GM12878 (cell line): ENCODE data around the gene CAMTA2. TPM values are rescaled to one million over a fixed set of nuclear protein-coding genes. Genes with fewer than 3 reads are reported as not detected.
"Not testable (repeated sequence)": the region's sequence is repeated elsewhere in the genome, so short reads cannot be mapped to it uniquely, and the experiment has no call there.

Experiments used
- ATAC-seq: fragments of 200-7000 bp; cut with Tn5 transposase; 3 replicates; pipeline ENCODE4 v1.9.1; 2020; ENCODE audit warnings: mild to moderate bottlenecking, moderate library complexity
- BruUV-seq: library from RNA; stranded (reverse); fragments of 400-500 nt; replicated peaks from 2 replicates; lab custom pipeline; 2021; lab: Mats Ljungman, UMichigan
- CTCF ChIA-PET: fragments of 300-600 bp; sonication (Branson Sonifier 250); formaldehyde crosslinking; extraction: SDS; loops from one replicate; lab custom pipeline; 2021; ENCODE audit warnings: inconsistent platforms; lab: Yijun Ruan, JAX
- POLR2A ChIA-PET: fragments of 350-600 bp; formaldehyde crosslinking; extraction: SDS; loops from one replicate; lab custom pipeline; 2021; ENCODE audit warnings: inconsistent platforms; lab: Charles Lee
- RAD21 ChIA-PET: fragments of 300-600 bp; sonication (Branson Sonifier 250); formaldehyde crosslinking; loops from one replicate; lab custom pipeline; 2023; ENCODE audit warnings: antibody characterized with exemption; ENCODE audit not compliant: unreplicated experiment; lab: Charles Lee
- SMC1A ChIA-PET: fragments of 300-600 bp; sonication (Branson Sonifier 250); formaldehyde crosslinking; loops from one replicate; lab custom pipeline; 2023; ENCODE audit not compliant: unreplicated experiment, uncharacterized antibody; lab: Charles Lee
- DNase-seq: peaks from one replicate; pipeline ENCODE4 v3.0.0-alpha.2; 2011; ENCODE audit warnings: low read depth, low spot score
- FAIRE-seq: peaks from 3 replicates; lab custom pipeline; 2011; peaks lifted over from hg19 to GRCh38; lab: Jason Lieb, UNC
- H2AFZ ChIP-seq: 2 replicates; pipeline ENCODE4 v1.6.0; 2011; ENCODE audit warnings: low read depth, low read length, control low read depth; ENCODE audit not compliant: control insufficient read depth
- H3K27ac ChIP-seq: 2 replicates; pipeline ENCODE4 v1.5.1; 2011; ENCODE audit warnings: control low read depth; ENCODE audit not compliant: control insufficient read depth, insufficient read depth
- H3K27me3 ChIP-seq, 2 experiments: replicated peaks in 1 of 2; 2 replicates each; pipeline versions ENCODE4 v1.6.0 to v1.6.1; 2011; ENCODE audit warnings: low read length in 1 of 2; ENCODE audit not compliant: control insufficient read depth in 2 of 2, insufficient read depth in 2 of 2
- H3K36me3 ChIP-seq, 2 experiments: 2 replicates each; pipeline ENCODE4 v1.5.1; 2011; ENCODE audit warnings: low read length in 1 of 2; ENCODE audit not compliant: control insufficient read depth in 2 of 2, insufficient read depth in 2 of 2
- H3K4me1 ChIP-seq: 2 replicates; pipeline ENCODE4 v1.6.1; 2011; ENCODE audit warnings: mild to moderate bottlenecking, low read length, moderate library complexity, mixed read lengths; ENCODE audit not compliant: control insufficient read depth, insufficient read depth
- H3K4me2 ChIP-seq: 2 replicates; pipeline ENCODE4 v1.6.0; 2011; ENCODE audit warnings: control low read depth; ENCODE audit not compliant: control insufficient read depth, insufficient read depth
- H3K4me3 ChIP-seq: fragments of 200-600 bp; sonication (generic); 2 replicates; pipeline ENCODE4 v1.5.1; 2016
- H3K79me2 ChIP-seq: 2 replicates; pipeline ENCODE4 v1.6.0; 2011; ENCODE audit warnings: low read length; ENCODE audit not compliant: control insufficient read depth, insufficient read depth
- H3K9ac ChIP-seq: 2 replicates; pipeline ENCODE4 v1.8.0; 2011; ENCODE audit warnings: low read length, control low read depth, mixed read lengths; ENCODE audit not compliant: control insufficient read depth, insufficient read depth
- H3K9me3 ChIP-seq: replicated peaks from 3 replicates; pipeline ENCODE4 v1.5.1; 2011; ENCODE audit warnings: mild to moderate bottlenecking, low read length; ENCODE audit not compliant: control insufficient read depth, insufficient read depth
- H4K20me1 ChIP-seq: 2 replicates; pipeline ENCODE4 v1.6.0; 2011; ENCODE audit not compliant: control insufficient read depth, insufficient read depth
- ATF7 ChIP-seq: fragments of 450-650 bp; IDR thresholded peaks from 2 replicates; pipeline ENCODE4 v1.6.1; 2016; ENCODE audit warnings: low read depth, mild to moderate bottlenecking
- BCL11A ChIP-seq: IDR thresholded peaks from 2 replicates; pipeline ENCODE4 v1.6.1; 2011; ENCODE audit warnings: low read depth, low read length
- CTCF ChIP-seq, 3 experiments: IDR thresholded peaks in 2 of 3; conservative IDR thresholded peaks in 1 of 3; 2 replicates each; pipeline ENCODE4 v1.5.1; 2011; ENCODE audit warnings: low read depth in 3 of 3, low read length in 3 of 3, mild to moderate bottlenecking in 3 of 3, control low read depth in 2 of 3, moderate library complexity in 2 of 3, inconsistent platforms in 1 of 3, mixed read lengths in 1 of 3; ENCODE audit not compliant: control insufficient read depth in 2 of 3, insufficient read depth in 1 of 3; ENCODE audit errors: extremely low read depth in 1 of 3
- DPF2 ChIP-seq: fragments of 450-650 bp; IDR thresholded peaks from 2 replicates; pipeline ENCODE4 v1.6.1; 2017; ENCODE audit warnings: mild to moderate bottlenecking
- IKZF2 ChIP-seq, 2 experiments: fragments of 450-650 bp; IDR thresholded peaks; 2 replicates each; pipeline ENCODE4 v1.6.1; 2017; ENCODE audit warnings: mild to moderate bottlenecking in 2 of 2, moderate library complexity in 2 of 2
- MTA2 ChIP-seq: fragments of 450-650 bp; IDR thresholded peaks from 2 replicates; pipeline ENCODE4 v1.6.1; 2016; ENCODE audit warnings: low read depth, mild to moderate bottlenecking, moderate library complexity
- PBX3 ChIP-seq: IDR thresholded peaks from 2 replicates; pipeline ENCODE4 v1.6.1; 2011; ENCODE audit warnings: mild to moderate bottlenecking, low read depth, low read length, moderate library complexity; ENCODE audit not compliant: insufficient replicate concordance
- POLR2AphosphoS5 ChIP-seq: IDR thresholded peaks from 2 replicates; pipeline ENCODE4 v1.6.1; 2011; ENCODE audit warnings: mild to moderate bottlenecking, low read length, inconsistent platforms
- RB1 ChIP-seq: fragments of 450-650 bp; formaldehyde crosslinking; IDR thresholded peaks from 2 replicates; pipeline ENCODE4 v1.6.1; 2017; ENCODE audit warnings: mild to moderate bottlenecking, borderline replicate concordance
- TCF3 ChIP-seq: IDR thresholded peaks from 2 replicates; pipeline ENCODE4 v1.6.1; 2012; ENCODE audit warnings: low read depth, mild to moderate bottlenecking, low read length, borderline replicate concordance; ENCODE audit not compliant: insufficient read depth
- WGBS: methylation state at CpG from one replicate; pipeline ENCODE4 v1.1.6; 2016; ENCODE audit warnings: low lambda C conversion rate; ENCODE audit not compliant: insufficient replicate concordance, insufficient coverage; ENCODE audit errors: missing lambda C conversion rate; 5-methylcytosine and 5-hydroxymethylcytosine counted together
- in situ Hi-C: fragments of 300-500 bp; cut with MboI; formaldehyde crosslinking; loops from 9 replicates; pipeline ENCODE4 v1.14.3; 2018; ENCODE audit warnings: mixed read lengths
- intact Hi-C: fragments of 100-400 bp; cut with micrococcal nuclease; formaldehyde crosslinking; loops from one replicate; pipeline ENCODE4 v1.14.2; 2022; ENCODE audit not compliant: unreplicated experiment
- polyA plus RNA-seq, 11 experiments: library from polyadenylated mRNA; depleted of rRNA in 4 of 11; unstranded in 6 of 11; stranded (reverse) in 5 of 11; fragments of >200 nt; fragmentation: Nextera tagmentation in 4 of 11; fragmentation: Illumina TruSeq in 1 of 11; extraction: Ambion mirVana in 4 of 11; extraction: Trizol in 1 of 11; gene quantifications; 1 replicate in 1 of 11; 2 replicates in 10 of 11; pipeline versions ENCODE4 v1.2.1 to v1.2.3, GENCODE V29; 2011 to 2016; ENCODE audit warnings: inconsistent platforms in 2 of 11, missing spikeins in 2 of 11, low read depth in 1 of 11
- total RNA-seq, 4 experiments: library from RNA; depleted of rRNA in 3 of 4; stranded (reverse); fragments of >200 nt in 3 of 4; fragmentation: Illumina TruSeq in 1 of 4; extraction: Trizol in 1 of 4; gene quantifications; 2 replicates each; pipeline versions ENCODE4 v1.2.1 to v1.2.3, GENCODE V29; 2013 to 2021

CAMTA2 gene
- total and polyA plus RNA-seq, 10 of the 15 experiments (the other 5 are each of a cell fraction or from before 2014, with no cell fraction given), result 0.42 to 29.3 (median 11.2) TPM

DNA sequence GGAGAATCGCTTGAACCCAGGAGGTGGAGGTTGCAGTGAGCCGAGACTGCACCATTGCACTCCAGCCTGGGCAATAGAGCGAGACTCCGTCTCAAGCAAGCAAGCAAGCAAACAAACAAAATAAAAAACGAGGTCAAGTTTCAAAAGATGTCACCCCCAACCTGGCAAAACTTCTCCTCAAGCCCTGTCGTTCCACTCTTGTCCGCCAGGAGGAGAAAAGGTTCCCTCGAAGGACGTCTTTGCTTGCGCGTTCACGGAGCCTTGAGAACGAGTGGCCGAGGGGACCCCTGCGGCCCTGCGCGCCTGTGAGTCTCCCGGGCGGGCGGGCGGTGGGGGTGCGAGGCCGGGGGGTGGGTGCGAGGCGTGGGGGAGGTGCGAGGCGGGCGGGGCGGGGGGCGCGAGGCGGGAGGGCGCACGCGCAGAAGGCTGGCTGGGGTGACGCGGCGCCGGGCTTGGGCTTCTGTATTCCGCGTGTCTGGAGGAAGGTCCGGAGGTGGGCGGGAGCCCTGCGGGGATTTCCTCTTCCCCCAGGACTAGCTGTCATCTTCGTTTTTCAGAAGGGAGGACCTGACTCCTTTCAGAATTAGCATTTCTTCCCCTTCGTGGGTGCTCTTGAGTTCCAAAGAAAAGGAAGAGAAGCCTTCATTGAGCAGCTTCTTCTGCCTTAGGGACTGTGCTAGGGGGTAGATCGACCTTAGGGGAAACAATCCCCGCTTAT is 44.0 kb upstream of the CAMTA2 start (continued):
- TF ChIP-seq TCF3, result no peak
- TF ChIP-seq IKZF2 (IDR thresholded peaks at IDR 0.05), result peak in 1 of 2 experiments; percentile 29; a peak in 1 of 4 replicates
- no peak for TF ChIP-seq PBX3
- TF ChIP-seq ATF7, result no peak
- 0 out of 2 replicates have a peak, but pooled peaks have one; percentile 26 for TF ChIP-seq POLR2AphosphoS5
- peak; percentile 67 to 81 (median 69) for TF ChIP-seq CTCF (IDR thresholded peaks at IDR 0.05 in 2 of 3, conservative IDR thresholded peaks at IDR 0.05 in 1 of 3; ENCODE audit: control insufficient read depth in 2 of 3, extremely low read depth in 1 of 3, insufficient read depth in 1 of 3, low read depth in 3 of 3, low read length in 3 of 3)
- no peak for TF ChIP-seq BCL11A
- peak; percentile 31; the same call in 1 of the 2 replicates for TF ChIP-seq RB1
- TF ChIP-seq MTA2, result no peak
- 0 out of 2 replicates have a peak, but pooled peaks have one; percentile 41 for TF ChIP-seq DPF2

DNA sequence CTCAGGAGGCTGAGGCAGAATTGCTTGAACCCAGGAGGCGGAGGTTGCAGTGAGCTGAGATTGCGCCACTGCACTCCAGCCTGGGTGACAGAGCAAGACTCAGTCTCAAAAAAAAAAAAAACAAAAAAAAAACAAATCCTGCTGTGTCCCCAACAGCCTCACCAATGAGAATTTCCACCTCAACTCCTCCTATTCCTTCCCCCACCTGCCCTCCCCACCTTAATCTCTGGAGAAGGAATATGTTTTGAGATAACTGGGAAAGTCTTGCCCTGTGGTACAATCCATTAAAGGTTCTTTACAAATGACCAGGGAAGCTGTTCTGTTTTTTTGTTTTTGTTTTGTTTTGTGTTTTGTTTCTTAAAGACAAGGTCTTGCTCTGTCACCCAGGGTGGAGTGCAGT is 42.7 kb upstream of the CAMTA2 start:
- ATAC-seq, FAIRE-seq, in situ Hi-C loops, H3K9me3 ChIP-seq, H3K79me2 ChIP-seq, H3K4me2 ChIP-seq, H2AFZ ChIP-seq, H3K27ac ChIP-seq, H3K9ac ChIP-seq, H3K27me3 ChIP-seq, BruUV-seq, H4K20me1 ChIP-seq, H3K4me3 ChIP-seq, DNase-seq, H3K36me3 ChIP-seq: not testable (repeated sequence)
- peaks cover 14% of the 10 kb centered on the region for H3K4me1 ChIP-seq
- WGBS, result 94% methylated on average over 2 of the region's 2 CpGs
- ChIA-PET CTCF (interaction anchor here (0.6 to 3.2 kb wide), 20 partner anchors 10 to 433 kb away, joined by 3 to 45 read pairs (median 5); partner anchors contain the start of genes CAMTA2, CHRNE, INCA1 and KIF1C), RAD21 (interaction anchor here (0.6 to 3.0 kb wide), 6 partner anchors 31 to 161 kb away, joined by 3 to 15 read pairs (median 4); partner anchors contain the start of genes INCA1, KIF1C and SPAG7), POLR2A (interaction anchor here (0.9 to 2.6 kb wide), 6 partner anchors 13 to 197 kb away, joined by 3 to 9 read pairs (median 4); partner anchors contain the start of genes INCA1, KIF1C, RNF167 and SLC25A11), SMC1A (interaction anchor here (0.8 to 3.2 kb wide), 9 partner anchors 13 to 208 kb away, joined by 3 to 38 read pairs (median 4); partner anchors contain the start of genes CAMTA2, SPAG7 and ZNF232)
- intact Hi-C loops, result loop anchor here (2.0 to 5.0 kb wide), 2 partner anchors 33 kb away; partner anchors contain the start of genes INCA1 and KIF1C
